ENCODE measurements around the gene PI4K2A.

Gene PI4K2A

DNA sequence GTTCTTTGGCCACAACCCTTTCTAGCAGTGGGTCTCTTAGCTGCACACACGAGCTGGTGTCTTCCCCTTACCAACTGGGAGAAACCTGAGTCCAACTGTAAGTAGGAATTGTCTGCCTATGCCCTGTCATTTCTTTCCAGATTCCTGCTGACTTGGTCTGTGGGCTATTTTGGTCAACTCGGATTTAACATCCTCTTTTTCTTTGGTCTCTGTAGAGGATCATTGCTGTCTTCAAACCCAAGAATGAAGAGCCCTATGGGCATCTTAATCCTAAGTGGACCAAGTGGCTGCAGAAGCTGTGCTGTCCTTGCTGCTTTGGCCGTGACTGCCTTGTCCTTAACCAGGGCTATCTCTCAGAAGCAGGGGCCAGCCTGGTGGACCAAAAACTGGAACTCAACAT lies 10.3 kb downstream of the PI4K2A start:
- no peak for TF ChIP-seq CTCF (IDR thresholded peaks at IDR 0.05; ENCODE audit: control insufficient read depth, insufficient read depth, low read depth, low read length, missing control alignments)
- no peak overlapping the region for H3K4me3 ChIP-seq (ENCODE audit: control insufficient read depth, low read depth, low read length)
- DNase-seq (ENCODE audit: low read depth), result no peak

DNA sequence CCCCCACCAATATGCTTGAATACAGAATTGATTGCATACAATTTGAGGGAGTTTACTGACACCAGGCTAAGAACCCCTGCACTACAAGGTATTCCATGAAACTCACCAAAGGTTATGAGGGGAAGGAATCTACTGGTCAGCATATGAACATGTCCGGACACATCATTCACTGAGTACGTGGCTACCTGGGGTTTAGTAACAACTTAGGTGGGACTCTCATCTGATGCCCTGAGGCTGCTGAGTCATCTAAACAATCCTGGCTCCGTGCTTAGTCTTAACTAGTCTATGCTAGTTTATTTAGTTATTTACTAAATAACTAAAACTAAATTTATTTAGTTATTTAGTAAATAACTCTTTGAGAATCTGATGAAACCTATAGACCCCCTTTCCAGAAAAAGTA lies 11.3 kb downstream of the PI4K2A start:
- no peak for TF ChIP-seq CTCF (IDR thresholded peaks at IDR 0.05; ENCODE audit: control insufficient read depth, insufficient read depth, low read depth, low read length, missing control alignments)
- no peak for DNase-seq (ENCODE audit: low read depth)
- H3K4me3 ChIP-seq (ENCODE audit: control insufficient read depth, low read depth, low read length), result no peak overlapping the region

- DNase-seq (ENCODE audit: low read depth), result no peak
- H3K4me3 ChIP-seq (ENCODE audit: control insufficient read depth, low read depth, low read length), result no peak overlapping the region
- no peak for TF ChIP-seq CTCF (IDR thresholded peaks at IDR 0.05; ENCODE audit: control insufficient read depth, insufficient read depth, low read depth, low read length, missing control alignments)
Observed at GRCh38 chr10:97656777-97657176, 16.3 kb downstream of the PI4K2A start.

DNA sequence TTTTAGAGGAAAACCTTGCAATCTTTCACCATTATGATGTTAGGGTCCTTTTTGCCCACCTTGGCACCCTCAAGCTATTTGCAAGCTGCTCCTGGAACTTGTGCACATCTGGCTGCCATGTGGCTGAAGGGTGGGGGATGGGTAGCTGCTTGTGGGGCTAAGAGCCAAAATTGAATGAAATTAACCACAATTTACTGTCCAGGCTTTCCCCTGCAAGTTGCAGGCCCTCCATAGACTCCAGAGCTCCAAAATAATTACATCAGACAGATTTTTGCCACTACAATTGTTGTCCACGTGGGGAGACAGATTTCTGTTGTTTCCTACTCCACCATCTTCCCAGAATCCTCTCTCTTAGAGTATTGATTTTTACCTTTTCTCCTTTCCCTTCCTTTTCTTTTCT lies 19.1 kb downstream of the PI4K2A start:
- TF ChIP-seq CTCF (IDR thresholded peaks at IDR 0.05; ENCODE audit: control insufficient read depth, insufficient read depth, low read depth, low read length, missing control alignments), result no peak
- peak; percentile 46 for DNase-seq (ENCODE audit: low read depth)
- no peak overlapping the region for H3K4me3 ChIP-seq (ENCODE audit: control insufficient read depth, low read depth, low read length)

DNA sequence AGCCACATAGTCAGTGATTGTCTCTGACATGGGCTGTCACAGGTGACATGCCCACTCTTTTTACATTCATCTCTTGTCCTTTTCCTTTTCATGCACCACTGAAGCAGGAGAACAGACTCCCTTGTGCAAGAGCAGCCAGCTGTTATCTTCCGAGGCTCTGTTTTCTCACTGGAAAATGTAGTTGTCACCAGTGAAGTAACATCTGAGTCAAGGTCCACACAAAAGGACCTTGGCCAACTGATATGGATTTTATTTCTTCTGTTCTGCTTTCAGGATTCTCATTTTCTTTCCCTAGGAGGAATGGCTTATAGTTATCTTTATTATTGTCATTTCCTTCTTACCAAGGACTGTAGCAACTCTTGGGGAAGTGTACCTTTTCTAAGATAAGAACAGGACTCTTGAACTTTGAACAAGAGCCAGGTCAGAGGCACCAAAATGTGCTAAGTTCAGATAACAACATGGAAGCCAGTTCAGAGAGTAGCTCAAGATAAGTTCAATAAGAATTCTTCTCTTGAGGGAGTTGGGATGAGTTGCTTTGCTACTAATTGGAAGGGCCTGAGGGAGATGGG lies 23.9 kb downstream of the PI4K2A start:
- no peak for DNase-seq (ENCODE audit: low read depth)
- H3K4me3 ChIP-seq (ENCODE audit: control insufficient read depth, low read depth, low read length), result no peak overlapping the region
- TF ChIP-seq CTCF (IDR thresholded peaks at IDR 0.05; ENCODE audit: control insufficient read depth, insufficient read depth, low read depth, low read length, missing control alignments), result no peak

DNA sequence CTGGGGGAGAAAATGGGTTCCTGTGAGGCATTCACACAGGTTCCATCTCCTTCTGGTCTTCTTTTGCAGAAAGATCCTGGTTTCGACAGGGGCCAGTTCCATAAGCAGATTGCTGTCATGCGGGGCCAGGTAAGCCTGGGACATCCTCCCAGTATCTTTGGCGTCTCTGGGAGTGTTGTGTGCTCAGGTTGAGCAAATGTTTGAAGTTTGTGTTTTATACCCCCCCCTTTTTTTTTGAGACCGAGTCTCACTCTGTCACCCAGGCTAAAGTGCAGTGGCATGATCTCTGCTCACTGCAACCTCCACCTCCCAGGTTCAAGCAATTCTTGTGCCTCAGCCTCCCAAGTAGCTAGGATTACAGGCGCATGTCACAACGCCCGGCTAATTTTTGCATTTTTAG lies 26.5 kb downstream of the PI4K2A start:
- no peak overlapping the region for H3K4me3 ChIP-seq (ENCODE audit: control insufficient read depth, low read depth, low read length)
- no peak for TF ChIP-seq CTCF (IDR thresholded peaks at IDR 0.05; ENCODE audit: control insufficient read depth, insufficient read depth, low read depth, low read length, missing control alignments)
- DNase-seq (ENCODE audit: low read depth), result no peak

GRCh38 chr10:97667463-97667862 lies 27.0 kb downstream of the PI4K2A start:
- no peak for TF ChIP-seq CTCF (IDR thresholded peaks at IDR 0.05; ENCODE audit: control insufficient read depth, insufficient read depth, low read depth, low read length, missing control alignments)
- DNase-seq (ENCODE audit: low read depth), result no peak
- no peak overlapping the region for H3K4me3 ChIP-seq (ENCODE audit: control insufficient read depth, low read depth, low read length)
